LNCAP (cell line): ENCODE data around the gene SH3GL1.

Source experiments
- TF ChIP-seq, protein P1 (sequence below): fragments of 450-650 bp; IDR thresholded peaks from 2 replicates; pipeline ENCODE4 v1.5.1; 2017; ENCODE audit warnings: mild to moderate bottlenecking

Gene SH3GL1

DNA sequence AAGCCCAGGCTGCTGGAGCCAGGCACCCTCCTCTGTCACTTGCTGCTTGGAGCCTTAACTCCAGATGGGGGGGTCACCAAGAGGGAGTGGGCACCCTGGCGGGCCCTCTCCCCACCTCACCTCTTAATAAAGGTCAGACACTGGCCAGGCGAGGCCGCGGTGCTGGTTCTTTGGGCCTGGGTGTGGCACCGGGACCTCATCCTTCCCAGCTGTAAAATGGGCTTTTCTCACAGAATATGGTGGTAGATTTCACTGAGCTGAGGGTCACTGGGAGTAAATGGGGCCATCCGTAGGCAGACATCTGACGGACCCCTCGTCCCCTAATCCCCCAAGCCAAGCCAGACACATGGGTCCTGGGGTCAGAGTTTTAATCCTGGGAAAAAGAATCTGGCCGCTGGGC, 76.7 kb downstream of the SH3GL1 start:
- TF ChIP-seq, protein P1, sequence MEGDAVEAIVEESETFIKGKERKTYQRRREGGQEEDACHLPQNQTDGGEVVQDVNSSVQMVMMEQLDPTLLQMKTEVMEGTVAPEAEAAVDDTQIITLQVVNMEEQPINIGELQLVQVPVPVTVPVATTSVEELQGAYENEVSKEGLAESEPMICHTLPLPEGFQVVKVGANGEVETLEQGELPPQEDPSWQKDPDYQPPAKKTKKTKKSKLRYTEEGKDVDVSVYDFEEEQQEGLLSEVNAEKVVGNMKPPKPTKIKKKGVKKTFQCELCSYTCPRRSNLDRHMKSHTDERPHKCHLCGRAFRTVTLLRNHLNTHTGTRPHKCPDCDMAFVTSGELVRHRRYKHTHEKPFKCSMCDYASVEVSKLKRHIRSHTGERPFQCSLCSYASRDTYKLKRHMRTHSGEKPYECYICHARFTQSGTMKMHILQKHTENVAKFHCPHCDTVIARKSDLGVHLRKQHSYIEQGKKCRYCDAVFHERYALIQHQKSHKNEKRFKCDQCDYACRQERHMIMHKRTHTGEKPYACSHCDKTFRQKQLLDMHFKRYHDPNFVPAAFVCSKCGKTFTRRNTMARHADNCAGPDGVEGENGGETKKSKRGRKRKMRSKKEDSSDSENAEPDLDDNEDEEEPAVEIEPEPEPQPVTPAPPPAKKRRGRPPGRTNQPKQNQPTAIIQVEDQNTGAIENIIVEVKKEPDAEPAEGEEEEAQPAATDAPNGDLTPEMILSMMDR = no peak

GRCh38 chr19:4322942-4323665, 77.2 kb downstream of the SH3GL1 start:
- TF ChIP-seq, protein P1 = no peak

DNA sequence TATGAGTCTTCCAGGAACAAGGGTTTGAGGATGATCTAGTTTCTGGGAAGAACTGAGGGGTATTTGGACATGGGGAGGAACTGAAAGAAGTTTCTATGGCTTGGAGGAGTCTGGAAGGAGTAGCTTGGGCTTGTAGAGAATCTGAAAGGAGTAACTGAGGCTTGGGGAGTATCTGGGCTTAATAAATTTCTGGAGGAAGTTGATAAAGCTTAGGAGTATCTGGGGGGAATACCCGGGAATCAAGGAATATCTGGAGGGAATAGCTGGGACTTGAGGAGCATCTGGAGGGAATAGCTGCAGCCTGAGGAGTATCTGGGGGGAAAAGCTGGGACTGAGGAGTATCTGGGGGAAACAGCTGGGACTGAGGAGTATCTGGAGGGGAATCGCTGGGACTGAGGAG, 79.9 kb downstream of the SH3GL1 start:
- TF ChIP-seq, protein P1 = no peak

GRCh38 chr19:4319067-4319718, 81.2 kb downstream of the SH3GL1 start:
- TF ChIP-seq, protein P1 = no peak

DNA sequence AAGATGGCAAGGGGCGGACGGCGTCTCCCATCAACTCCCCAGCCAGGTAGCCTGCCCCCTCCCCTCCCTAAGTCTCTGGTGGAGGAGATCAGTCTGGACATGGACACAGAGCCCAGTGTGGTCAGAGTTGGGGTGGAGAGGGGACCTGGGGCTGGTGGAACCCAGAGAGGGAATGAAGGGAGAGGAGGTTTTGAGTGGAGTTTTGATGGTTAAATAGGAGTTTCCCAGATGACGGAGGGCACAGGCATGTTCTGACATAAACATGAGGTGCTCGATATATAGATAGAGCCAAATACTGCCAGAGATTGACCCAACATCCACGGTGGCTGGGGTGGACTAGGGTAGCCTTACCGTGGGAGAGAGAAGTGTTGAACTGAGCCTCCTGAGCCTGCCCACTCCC, 81.9 kb downstream of the SH3GL1 start:
- TF ChIP-seq, protein P1 = no peak

GRCh38 chr19:4316956-4317355, 83.4 kb downstream of the SH3GL1 start:
- TF ChIP-seq, protein P1 = no peak

DNA sequence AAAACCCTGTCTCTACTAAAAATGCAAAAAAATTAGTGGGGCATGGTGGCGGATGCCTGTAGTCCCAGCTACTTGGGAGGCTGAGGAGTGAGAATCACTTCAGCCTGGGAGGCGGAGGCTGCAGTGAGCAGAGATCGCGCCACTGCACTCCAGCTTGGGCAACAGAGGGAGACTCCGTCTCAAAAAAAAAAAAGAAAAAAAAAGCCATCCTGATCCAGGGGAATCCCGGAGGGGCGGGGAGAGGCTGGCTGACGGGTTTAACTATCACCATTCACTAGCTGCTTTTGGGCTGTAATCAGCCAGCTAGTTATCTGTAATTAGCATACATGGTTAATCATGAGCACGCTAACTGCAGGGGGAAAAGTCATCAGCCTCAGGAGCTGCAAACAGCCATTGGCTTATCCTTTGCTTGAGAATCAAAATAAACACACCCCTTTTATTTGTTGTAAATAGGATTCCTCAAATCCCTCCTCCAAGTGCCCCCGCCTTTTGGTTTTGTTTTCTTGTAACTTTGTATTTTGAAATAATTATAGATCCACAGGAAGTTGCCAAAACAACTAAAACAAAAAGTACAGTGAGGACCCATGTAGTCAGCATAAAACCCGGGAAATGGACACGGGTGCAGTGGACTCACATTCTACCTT, 86.4 kb downstream of the SH3GL1 start:
- TF ChIP-seq, protein P1 = no peak
